GM19025 (cell line): ENCODE results near the gene HAVCR2.
"Not testable (repeated sequence)": the region's sequence is repeated elsewhere in the genome, so short reads cannot be mapped to it uniquely, and the experiment has no call there.

Source experiments
- ATAC-seq: cut with Tn5 transposase; IDR thresholded peaks from one replicate; pipeline ENCODE4 v1.9.1; 2021; ENCODE audit warnings: mild to moderate bottlenecking, low read depth, moderate library complexity; ENCODE audit not compliant: unreplicated experiment

The HAVCR2 gene

GRCh38 chr5:157047898-157048297, 60.9 kb downstream of the HAVCR2 start:
- ATAC-seq = peak; percentile 76

- not testable (repeated sequence) for ATAC-seq
These were observed 61.8 kb downstream of the HAVCR2 start for GRCh38 chr5:157047016-157047415.

GRCh38 chr5:157046041-157046440, 62.8 kb downstream of the HAVCR2 start:
- ATAC-seq = no peak

- no peak for ATAC-seq
These were observed 63.2 kb downstream of the HAVCR2 start for GRCh38 chr5:157045601-157046000.

- no peak for ATAC-seq
These were observed 70.2 kb downstream of the HAVCR2 start for GRCh38 chr5:157038568-157039187.
